HG03354 (cell line): Measurements from ENCODE around the gene NRCAM.

Source experiments
- ATAC-seq: cut with Tn5 transposase; IDR thresholded peaks from one replicate; pipeline ENCODE4 v1.9.1; 2021; ENCODE audit warnings: mild to moderate bottlenecking; ENCODE audit not compliant: unreplicated experiment, poor library complexity, severe bottlenecking

NRCAM gene

DNA sequence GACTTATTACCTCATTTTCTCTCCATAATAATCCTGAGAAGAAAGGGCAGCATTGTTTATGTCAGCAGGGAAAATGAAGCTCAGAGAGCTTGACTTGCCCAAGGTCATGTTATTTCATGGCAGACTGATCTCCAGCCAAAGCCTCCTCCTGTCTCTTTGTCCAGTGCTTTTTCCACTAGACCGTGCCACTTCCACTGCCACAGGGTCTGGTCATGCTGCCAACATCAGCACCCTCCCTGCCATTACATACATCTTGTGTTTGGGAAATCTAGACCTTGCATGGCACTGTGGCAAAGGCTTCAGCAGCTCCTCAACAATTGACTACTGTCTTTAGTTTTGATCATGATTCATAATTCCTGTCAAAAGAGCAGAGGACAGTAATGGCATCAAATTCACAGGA, 25.1 kb downstream of the NRCAM start:
- no peak for ATAC-seq

GRCh38 chr7:108430664-108431063, 25.6 kb downstream of the NRCAM start:
- no peak for ATAC-seq

DNA sequence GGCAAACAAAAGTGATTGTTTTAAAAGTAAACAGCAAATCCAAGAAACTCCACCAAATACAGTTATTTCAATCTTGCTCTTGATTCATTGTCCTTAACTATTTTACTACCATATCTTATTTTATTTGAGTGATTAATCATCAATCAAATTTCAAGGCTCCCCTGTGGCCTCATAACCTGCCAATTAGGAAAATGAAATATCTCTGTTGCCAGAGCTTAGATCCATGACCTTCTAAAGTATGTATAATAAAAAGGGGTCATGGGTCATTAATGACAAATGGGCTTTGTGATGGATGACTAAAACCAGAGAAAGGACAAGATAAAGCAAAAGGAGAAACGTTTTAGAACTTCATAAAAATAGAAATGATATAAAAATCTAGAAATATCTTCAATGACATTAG, 28.5 kb downstream of the NRCAM start:
- ATAC-seq = no peak

DNA sequence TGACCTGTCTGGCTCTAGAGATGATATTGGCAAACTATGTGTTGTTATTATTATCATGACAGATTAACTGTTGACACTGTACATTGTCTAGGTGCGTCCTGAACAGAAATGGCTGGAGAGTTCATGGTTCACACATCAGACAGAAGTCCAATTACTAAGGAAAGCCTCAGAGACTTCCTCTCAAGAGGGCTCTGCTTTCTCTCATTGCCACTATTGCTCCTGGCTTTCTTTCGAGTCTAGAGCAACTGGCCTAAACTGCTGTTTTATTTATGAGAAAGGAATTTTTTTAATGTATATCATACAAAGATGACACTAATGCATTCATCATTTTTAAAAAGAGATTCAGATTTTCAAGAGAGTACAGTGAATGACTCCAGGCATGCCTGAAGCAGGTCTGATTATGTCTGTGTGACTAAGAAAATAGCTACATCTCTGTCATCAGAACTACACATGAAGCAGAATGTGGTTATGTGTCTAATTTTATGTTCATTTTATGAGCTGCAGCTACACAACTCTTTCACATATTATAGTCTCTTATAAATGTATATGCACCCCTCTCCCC, 30.4 kb downstream of the NRCAM start:
- ATAC-seq = no peak

DNA sequence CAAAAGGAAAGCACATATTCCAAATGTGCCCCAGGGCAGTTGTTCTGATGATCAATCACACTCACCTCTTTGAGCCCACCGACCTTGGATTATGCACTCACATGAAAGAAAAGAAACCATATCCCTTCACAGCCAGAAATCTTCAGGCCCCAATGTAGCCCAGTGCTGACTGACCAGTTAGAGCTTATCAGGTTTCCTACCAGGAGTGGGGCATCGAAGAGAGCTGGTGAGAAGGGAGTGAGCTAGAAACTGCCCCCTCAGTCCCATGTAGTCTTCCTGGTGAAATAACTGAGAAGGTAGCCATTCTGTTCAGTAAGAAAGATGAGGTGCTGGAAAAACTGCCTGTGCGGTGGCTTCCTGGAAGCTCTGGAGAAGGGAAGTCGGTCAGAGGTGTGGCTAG, 32.2 kb downstream of the NRCAM start:
- ATAC-seq = no peak

DNA sequence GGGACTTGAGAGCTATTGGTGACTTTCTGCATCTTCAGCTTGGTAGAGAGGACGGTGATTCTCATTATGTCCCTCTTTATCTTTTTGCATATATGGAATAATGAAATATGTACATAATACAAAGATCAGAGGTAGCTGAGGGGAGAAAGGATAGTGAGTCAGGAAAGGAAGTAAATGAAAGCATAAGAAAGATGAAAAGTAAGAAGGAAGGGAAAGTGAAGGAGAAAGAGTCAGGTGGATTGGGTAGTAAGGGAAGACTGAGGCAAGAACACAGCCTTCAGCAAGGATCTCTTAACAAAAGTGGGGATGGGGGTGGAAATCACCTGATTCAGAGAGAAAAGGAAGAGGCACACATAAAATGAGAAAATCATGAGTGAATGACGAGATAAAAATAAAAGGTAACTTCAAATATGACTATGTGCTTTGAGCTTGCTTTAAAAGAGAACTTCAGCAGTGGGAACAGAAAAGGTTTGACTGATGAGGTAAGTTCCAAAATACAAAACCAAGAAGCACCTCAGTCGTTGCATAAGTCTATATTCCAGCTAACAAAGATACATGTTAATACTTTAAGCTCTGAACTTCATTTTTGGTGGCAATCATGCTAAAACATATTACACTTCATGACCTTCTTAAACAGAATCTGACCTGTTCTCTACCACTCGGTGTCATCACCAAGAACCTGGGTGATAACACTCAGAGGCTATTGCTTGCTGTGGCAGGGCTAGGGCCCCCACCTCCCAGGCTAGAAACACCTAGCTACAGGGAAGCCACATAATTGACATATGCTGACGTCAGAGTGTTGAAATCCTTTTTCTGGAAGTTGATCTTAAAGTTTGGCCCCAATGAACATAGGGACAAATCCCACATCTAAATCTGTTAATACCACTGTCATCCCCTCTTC, 32.9 kb downstream of the NRCAM start:
- no peak for ATAC-seq

GRCh38 chr7:108421720-108422331, 34.4 kb downstream of the NRCAM start:
- no peak for ATAC-seq

GRCh38 chr7:108419961-108420908, 36.0 kb downstream of the NRCAM start:
- ATAC-seq = no peak

DNA sequence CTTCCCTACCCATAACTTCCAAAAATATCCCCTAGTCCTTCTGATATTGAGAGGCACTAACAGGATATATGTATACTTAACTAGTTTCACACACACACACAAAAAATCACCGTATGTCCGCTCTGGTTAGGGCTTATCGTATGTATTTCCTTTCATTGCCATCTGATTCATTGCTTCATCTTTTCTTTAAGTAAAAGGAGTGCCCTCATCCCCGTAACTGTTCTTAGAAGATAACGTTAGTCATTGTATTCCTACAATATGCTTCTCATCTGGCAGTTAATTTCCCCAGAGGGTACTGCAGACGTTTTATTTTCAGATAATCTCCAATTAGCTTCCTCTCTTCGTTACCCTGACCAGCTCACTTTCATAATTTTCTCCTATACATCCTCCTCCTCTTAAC, 37.3 kb downstream of the NRCAM start:
- ATAC-seq = no peak

DNA sequence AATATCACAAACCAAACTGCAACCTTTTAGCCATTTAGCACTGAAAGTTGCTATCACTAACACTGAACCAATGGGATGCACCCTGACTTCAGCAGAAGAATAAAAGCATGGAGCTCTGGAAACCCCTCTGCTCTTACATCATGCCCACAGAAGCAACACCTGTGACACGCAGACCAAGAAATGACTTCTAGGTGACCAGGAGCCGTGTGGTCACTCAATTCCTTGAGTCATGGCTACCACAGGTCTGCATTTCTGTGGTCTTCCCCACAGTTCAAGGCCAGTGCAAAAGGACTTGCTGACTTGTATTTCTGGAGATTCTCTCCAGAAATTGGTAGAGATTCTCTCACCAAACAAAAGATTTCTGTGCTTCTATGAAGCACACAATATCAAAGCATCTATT, 38.3 kb downstream of the NRCAM start:
- ATAC-seq = no peak

DNA sequence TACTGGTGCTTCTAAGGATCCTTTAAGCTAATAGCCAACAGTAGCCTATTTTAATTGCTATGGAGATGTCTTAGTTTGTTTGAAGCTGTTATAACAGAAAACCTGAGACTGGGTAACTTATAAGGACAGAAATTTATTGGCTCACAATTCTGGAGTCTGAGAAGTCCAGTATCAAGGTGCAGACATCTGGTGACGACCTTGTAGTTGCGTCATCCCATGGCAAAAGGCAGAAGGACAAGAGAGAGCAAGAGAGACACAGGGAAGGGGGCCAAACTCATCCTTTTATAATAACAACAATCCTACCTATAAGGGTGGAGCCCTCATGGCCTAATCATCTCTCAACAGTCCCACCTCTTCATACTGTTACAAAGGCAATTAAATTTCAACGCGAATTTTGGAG, 39.1 kb downstream of the NRCAM start:
- no peak for ATAC-seq

DNA sequence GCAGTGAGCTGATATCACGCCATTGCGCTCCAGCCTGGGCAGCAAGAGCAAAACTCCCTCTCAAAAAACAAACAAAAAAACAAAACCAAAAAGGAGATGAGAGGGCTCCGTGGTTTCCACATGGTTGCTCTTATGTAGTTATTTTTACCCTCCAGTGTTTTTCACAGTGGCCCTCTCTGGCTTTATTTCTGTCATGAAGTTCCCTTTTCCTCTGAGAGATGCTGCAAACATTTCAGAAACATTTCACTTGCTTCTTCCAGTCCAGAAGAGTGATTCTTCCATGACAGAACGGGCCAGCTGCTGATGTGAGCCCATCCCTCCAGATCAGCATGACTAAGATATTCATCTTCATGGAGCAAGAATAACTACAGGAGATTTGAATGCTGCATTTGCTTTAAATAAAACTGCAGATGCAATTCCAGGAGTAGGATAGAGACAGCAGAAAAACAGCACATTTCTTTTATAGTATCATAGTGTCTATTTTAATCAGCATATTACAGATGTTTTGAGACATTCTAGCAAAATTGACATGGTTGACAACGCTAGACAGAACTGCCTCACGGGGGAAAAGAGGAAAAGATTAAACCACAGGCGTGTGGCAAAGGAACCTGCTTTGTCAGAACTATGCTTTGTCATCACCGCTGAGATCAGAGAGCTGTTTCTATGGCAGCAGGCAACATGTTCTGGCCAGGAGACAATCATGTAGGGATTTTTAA, 40.3 kb downstream of the NRCAM start:
- peak; percentile 83 for ATAC-seq

DNA sequence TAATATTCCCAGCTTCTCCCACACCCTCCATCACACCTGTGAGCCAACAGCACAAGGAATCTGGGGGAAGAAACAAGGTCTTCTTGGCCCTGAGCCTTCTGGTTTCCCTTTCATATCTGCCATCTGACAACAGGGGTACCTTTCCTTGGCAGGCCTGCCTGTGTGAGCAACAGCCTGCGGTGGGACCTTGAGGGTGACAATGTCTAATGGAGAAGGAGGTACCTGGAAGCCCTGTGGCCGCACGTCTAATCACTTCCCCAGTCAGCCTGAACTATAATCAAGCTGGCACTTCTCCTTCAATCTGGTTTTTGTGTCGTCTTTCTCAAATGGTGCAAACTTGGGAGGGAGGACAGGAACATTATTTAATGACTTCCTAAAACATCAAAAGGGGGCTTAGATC, 41.2 kb downstream of the NRCAM start:
- no peak for ATAC-seq

GRCh38 chr7:108413782-108414492, 42.3 kb downstream of the NRCAM start:
- no peak for ATAC-seq

GRCh38 chr7:108413337-108413736, 42.9 kb downstream of the NRCAM start:
- ATAC-seq = no peak

DNA sequence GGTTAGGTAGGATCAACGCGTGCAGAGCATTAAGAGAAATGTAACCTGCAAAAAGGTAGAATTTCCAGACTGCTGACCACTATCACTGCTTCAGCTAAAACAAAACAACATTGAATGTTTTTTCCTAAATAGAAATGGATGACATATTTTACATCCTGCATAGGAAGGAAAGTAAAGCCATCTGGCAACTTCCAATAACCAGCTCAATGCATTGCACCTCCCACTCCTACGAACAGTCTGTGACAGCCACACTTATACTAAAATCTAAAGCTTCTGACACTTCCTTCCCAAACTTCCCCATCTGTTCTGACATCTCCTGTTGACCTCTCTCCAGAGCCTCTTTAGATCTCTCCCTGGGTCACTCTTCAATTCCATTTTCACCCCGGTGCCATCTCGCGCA, 47.1 kb downstream of the NRCAM start:
- ATAC-seq = no peak

- ATAC-seq = no peak
Measured at GRCh38 chr7:108408296-108408991, 47.8 kb downstream of the NRCAM start.

- ATAC-seq = no peak
Measured at GRCh38 chr7:108407676-108408075, 48.6 kb downstream of the NRCAM start.
